ENCODE results near the gene SNAI1. TPM values are rescaled to one million over a fixed set of nuclear protein-coding genes. Genes with fewer than 3 reads are reported as not detected.
A peak's percentile ranks its signal among the peaks of the same experiment; 100 is the strongest.

Gene SNAI1
- total and polyA plus RNA-seq, 8 donors = 0.31 to 2.9 (median 0.98) TPM

GRCh38 chr20:50020288-50020687 lies 37.5 kb downstream of the SNAI1 start:
- no peak for ATAC-seq
- Histone ChIP-seq H3K27ac (no peak overlapping the region), H3K4me3 (no peak overlapping the region), H3K27me3 (no peaks in the 10 kb centered on the region), H3K36me3 (no peaks in the 10 kb centered on the region), H3K9me3 (no peaks in the 10 kb centered on the region), H3K4me1 (peaks cover 0 to 4% (median 0%) of the 10 kb centered on the region in 3 donors)
- no peak for FAIRE-seq
- 58 to 64% methylated on average over 3 of the region's 3 CpGs for WGBS, 2 donors
- intact Hi-C loops (cut with DNase I) = no loop called here
- no peak for TF ChIP-seq CTCF (IDR thresholded peaks at IDR 0.05)
- no peak for DNase-seq

GRCh38 chr20:50022676-50023075 lies 39.9 kb downstream of the SNAI1 start:
- 85 to 95% methylated on average over 6 of the region's 6 CpGs for WGBS, 2 donors

GRCh38 chr20:50023116-50023805 lies 40.5 kb downstream of the SNAI1 start:
- FAIRE-seq = no peak
- no peak for TF ChIP-seq CTCF (IDR thresholded peaks at IDR 0.05)
- 55 to 60% methylated on average over 10 of the region's 10 CpGs for WGBS, 2 donors
- Histone ChIP-seq H3K4me1 (peaks cover 0 to 4% (median 0%) of the 10 kb centered on the region in 3 donors), H3K4me3 (no peak overlapping the region), H3K27ac (no peak overlapping the region), H3K9me3 (no peaks in the 10 kb centered on the region), H3K36me3 (no peaks in the 10 kb centered on the region), H3K27me3 (no peaks in the 10 kb centered on the region)
- ATAC-seq = peak in 2 of 4 donors; percentile 64 to 75
- intact Hi-C loops (cut with DNase I) = no loop called here
- DNase-seq = no peak

More at GRCh38 chr20:50022676-50023075, 39.9 kb downstream of the SNAI1 start:
- DNase-seq (no peak), ATAC-seq (no peak), FAIRE-seq (no peak)
- intact Hi-C loops (cut with DNase I) = no loop called here
- Histone ChIP-seq H3K27ac (no peak overlapping the region), H3K9me3 (no peaks in the 10 kb centered on the region), H3K4me3 (no peak overlapping the region), H3K27me3 (no peaks in the 10 kb centered on the region), H3K4me1 (peaks cover 0 to 4% (median 0%) of the 10 kb centered on the region in 3 donors), H3K36me3 (no peaks in the 10 kb centered on the region)
- TF ChIP-seq CTCF (IDR thresholded peaks at IDR 0.05) = no peak

- no peaks in the 10 kb centered on the region for H3K27me3 ChIP-seq
- DNase-seq = no peak
- H3K27ac ChIP-seq = peak overlapping the region in 1 of 4 donors; percentile 2
- no peak for ATAC-seq
- H3K4me3 ChIP-seq = no peak overlapping the region
- no peaks in the 10 kb centered on the region for H3K9me3 ChIP-seq
- no peaks in the 10 kb centered on the region for H3K4me1 ChIP-seq
- TF ChIP-seq CTCF (IDR thresholded peaks at IDR 0.05) = no peak
- FAIRE-seq = no peak
- no peaks in the 10 kb centered on the region for H3K36me3 ChIP-seq
- intact Hi-C loops (cut with DNase I) = no loop called here
- WGBS, 2 donors = 68 to 82% methylated on average over 7 of the region's 7 CpGs
Observed at GRCh38 chr20:50026746-50027575, 44.2 kb downstream of the SNAI1 start.
